Measurements from ENCODE around the gene BCL7A. TPM values are rescaled to one million over a fixed set of nuclear protein-coding genes. Genes with fewer than 3 reads are reported as not detected.

The BCL7A gene
- total and polyA plus RNA-seq, 9 of the 15 experiments (the other 6 are each of a cell fraction or from before 2014, with no cell fraction given) = 0.25 to 21.9 (median 14.9) TPM

GRCh38 chr12:122023339-122024131 is 1.9 kb downstream of the BCL7A start (continued):
- no peak for TF ChIP-seq CUX1 (CRISPR knock-in tag; IDR thresholded peaks at IDR 0.05)
- 0 out of 2 replicates have a peak, but pooled peaks have one; percentile 15 for TF ChIP-seq ZBTB40 (IDR thresholded peaks at IDR 0.05)
- TF ChIP-seq ZBTB40 (CRISPR knock-in tag; IDR thresholded peaks at IDR 0.05) = no peak
- TF ChIP-seq RFX7 (CRISPR knock-in tag; IDR thresholded peaks at IDR 0.05) = no peak
- TF ChIP-seq ZNF79 (CRISPR knock-in tag; IDR thresholded peaks at IDR 0.05; ENCODE audit: low read depth) = no peak
- TF ChIP-seq TCF7 (IDR thresholded peaks at IDR 0.05; ENCODE audit: borderline replicate concordance) = no peak
- no peak for TF ChIP-seq ZNF24 (IDR thresholded peaks at IDR 0.05)
- TF ChIP-seq CBX1 (IDR thresholded peaks at IDR 0.05; ENCODE audit: low read depth) = peak; percentile 11; the same call in 1 of the 2 replicates
- peak; percentile 40; the same call in 1 of the 2 replicates for TF ChIP-seq STAG1 (CRISPR knock-in tag; IDR thresholded peaks at IDR 0.05; ENCODE audit: borderline replicate concordance)
- no peak for TF ChIP-seq TAF1 (IDR thresholded peaks at IDR 0.05; ENCODE audit: control insufficient read depth, extremely low read depth, insufficient read depth, low read length, severe bottlenecking)
- TF ChIP-seq KAT2B (IDR thresholded peaks at IDR 0.05; ENCODE audit: low read depth, low read length) = no peak
- no peak for TF ChIP-seq BACH1 (tag; IDR thresholded peaks at IDR 0.05)
- TF ChIP-seq GATAD2A (IDR thresholded peaks at IDR 0.05) = no peak
- no peak for TF ChIP-seq XRCC4 (IDR thresholded peaks at IDR 0.05; ENCODE audit: extremely low read depth, insufficient read depth, insufficient read length)
